ENCODE results near the gene FGGY.
A peak's percentile ranks its signal among the peaks of the same experiment; 100 is the strongest.

Gene FGGY

DNA sequence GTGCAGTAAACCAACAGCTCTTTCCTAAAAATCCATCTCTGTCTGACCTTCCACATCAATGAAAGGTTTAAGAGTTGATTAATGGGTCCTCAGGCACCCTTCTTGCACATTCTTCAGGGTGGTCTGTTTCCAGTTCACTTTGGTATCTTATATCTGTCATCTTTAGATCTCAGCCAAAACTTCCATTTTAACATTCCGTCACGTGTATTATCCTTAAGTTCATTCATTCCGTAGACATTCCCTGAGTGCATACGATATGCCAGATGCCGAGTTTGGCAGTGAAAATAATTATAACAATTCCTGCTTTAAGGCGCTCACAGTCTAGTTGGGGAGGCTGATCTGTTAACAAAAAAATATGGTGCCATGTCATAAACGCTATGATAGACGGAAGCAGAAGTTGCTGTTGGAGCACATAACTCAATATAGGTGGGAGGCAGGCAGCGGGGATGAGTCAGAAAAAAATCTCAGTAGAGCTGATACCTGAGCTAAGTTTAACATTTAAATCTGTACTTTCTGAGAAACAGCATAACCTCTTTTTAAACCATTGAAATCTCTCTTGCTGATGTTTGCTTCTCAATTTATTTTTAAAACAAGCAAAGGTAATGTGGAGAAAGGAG lies 458.3 kb downstream of the FGGY start:
- no peak overlapping the region for H3K4me3 ChIP-seq (replicated peaks; ENCODE audit: low read depth, low read length)
- TF ChIP-seq, protein P1, sequence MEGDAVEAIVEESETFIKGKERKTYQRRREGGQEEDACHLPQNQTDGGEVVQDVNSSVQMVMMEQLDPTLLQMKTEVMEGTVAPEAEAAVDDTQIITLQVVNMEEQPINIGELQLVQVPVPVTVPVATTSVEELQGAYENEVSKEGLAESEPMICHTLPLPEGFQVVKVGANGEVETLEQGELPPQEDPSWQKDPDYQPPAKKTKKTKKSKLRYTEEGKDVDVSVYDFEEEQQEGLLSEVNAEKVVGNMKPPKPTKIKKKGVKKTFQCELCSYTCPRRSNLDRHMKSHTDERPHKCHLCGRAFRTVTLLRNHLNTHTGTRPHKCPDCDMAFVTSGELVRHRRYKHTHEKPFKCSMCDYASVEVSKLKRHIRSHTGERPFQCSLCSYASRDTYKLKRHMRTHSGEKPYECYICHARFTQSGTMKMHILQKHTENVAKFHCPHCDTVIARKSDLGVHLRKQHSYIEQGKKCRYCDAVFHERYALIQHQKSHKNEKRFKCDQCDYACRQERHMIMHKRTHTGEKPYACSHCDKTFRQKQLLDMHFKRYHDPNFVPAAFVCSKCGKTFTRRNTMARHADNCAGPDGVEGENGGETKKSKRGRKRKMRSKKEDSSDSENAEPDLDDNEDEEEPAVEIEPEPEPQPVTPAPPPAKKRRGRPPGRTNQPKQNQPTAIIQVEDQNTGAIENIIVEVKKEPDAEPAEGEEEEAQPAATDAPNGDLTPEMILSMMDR (IDR thresholded peaks at IDR 0.05; ENCODE audit: low read length, missing control alignments): no peak
- no peak for DNase-seq (ENCODE audit: low read depth)

DNA sequence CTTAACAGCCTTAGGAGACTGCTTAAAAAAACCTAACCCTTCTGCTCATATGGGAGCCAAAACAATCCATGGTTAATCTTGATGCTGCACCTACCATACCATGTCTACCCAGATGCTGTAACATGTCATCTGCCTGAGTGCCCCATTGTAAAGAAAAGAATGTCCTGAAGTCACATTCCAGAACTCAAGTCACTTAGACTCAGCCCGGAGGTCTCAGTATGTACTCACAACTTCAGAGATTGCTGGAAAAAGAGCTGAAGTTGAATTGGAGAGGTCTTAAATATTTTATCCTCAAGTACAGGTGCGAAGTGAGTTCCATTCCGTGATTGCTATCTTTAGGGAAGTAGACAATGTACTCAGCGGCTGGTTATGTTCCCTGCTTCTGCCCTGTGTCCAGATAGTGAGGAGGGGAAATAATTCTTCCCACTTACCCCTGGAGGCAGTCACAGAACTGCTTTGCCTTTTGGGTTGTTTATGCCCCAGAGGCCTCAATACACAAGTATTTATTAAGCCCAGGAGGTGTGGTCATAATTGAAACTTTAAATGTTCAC lies 460.4 kb downstream of the FGGY start:
- H3K4me3 ChIP-seq (replicated peaks; ENCODE audit: low read depth, low read length): no peak overlapping the region
- no peak for DNase-seq (ENCODE audit: low read depth)
- TF ChIP-seq, protein P1 (IDR thresholded peaks at IDR 0.05; ENCODE audit: low read length, missing control alignments): no peak

DNA sequence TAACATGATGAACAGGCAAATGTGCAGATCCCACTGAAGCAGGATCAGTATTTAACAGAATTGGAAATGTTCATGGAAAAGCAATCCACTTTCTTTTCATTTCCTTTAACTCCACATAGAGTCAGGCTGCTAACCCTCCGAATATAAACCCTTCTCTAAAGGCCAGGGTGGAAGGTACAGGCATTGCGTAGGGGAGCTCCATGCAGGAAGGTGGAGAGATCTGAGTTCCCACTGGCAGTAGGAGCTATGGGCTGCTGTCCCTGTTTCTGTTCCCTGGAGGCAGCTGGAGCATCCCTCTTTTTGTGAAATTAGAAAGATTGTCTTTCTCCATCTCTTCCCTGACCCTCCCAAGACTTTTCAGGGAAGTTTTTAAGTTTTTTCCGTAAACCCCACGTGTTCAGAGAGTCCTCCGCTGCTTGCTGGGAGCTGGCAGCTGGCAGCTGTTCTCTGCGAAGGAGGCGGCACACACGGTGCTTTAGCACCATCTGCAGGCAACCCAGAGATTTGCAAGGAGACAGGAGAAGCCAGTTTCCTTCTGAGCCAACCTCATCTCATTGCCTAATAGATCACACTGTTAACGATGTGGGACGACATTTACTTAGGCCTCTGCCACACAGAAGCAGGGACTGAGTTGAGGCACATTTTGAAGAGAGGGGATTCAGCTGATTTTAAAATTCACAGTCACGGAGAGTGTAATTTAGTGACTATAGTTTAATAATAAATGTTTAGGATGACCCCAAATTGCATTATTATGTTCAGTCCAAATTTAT lies 462.4 kb downstream of the FGGY start:
- H3K4me3 ChIP-seq (replicated peaks; ENCODE audit: low read depth, low read length): no peak overlapping the region
- DNase-seq (ENCODE audit: low read depth): peak; percentile 92
- TF ChIP-seq, protein P1 (IDR thresholded peaks at IDR 0.05; ENCODE audit: low read length, missing control alignments): peak; percentile 96

DNA sequence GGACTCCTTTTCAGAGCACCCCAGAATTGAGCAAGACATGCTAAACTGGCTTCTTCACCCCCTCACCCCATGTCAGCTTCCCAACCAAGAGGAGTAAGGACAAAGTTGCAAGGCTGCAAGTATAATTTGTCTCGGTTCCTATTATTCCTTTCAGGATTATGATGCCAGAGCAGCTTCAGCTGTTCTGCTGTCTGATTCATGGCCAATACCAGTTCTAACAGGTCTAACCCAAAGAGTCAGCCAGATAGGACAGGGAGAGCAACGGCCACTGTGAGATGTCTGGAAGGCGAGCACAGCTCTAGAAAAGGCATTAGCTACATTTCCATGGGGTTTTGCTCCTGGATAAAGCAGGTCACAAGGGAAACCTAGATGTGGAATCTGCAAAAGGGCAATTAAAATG lies 464.5 kb downstream of the FGGY start:
- TF ChIP-seq, protein P1 (IDR thresholded peaks at IDR 0.05; ENCODE audit: low read length, missing control alignments): no peak
- DNase-seq (ENCODE audit: low read depth): no peak
- no peak overlapping the region for H3K4me3 ChIP-seq (replicated peaks; ENCODE audit: low read depth, low read length)

DNA sequence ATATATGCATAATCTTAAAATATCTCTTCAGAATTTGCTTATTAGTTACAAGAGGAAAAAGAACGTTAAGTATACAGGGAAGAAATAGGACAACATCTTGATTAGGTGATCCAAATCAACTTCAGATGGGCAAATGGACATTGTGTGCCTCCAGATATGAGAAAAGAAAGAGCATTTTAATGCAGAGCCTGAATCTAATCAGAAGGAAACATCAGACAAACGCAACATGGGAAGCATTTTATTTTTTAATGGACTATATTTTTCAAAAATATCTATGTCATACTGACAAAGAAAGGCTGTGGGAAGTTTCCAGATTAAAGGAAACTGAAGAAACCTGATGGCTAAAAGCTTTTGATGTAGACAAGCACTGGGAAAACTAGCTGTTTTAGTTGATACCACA lies 466.5 kb downstream of the FGGY start:
- no peak for DNase-seq (ENCODE audit: low read depth)
- TF ChIP-seq, protein P1 (IDR thresholded peaks at IDR 0.05; ENCODE audit: low read length, missing control alignments): no peak
- no peak overlapping the region for H3K4me3 ChIP-seq (replicated peaks; ENCODE audit: low read depth, low read length)

DNA sequence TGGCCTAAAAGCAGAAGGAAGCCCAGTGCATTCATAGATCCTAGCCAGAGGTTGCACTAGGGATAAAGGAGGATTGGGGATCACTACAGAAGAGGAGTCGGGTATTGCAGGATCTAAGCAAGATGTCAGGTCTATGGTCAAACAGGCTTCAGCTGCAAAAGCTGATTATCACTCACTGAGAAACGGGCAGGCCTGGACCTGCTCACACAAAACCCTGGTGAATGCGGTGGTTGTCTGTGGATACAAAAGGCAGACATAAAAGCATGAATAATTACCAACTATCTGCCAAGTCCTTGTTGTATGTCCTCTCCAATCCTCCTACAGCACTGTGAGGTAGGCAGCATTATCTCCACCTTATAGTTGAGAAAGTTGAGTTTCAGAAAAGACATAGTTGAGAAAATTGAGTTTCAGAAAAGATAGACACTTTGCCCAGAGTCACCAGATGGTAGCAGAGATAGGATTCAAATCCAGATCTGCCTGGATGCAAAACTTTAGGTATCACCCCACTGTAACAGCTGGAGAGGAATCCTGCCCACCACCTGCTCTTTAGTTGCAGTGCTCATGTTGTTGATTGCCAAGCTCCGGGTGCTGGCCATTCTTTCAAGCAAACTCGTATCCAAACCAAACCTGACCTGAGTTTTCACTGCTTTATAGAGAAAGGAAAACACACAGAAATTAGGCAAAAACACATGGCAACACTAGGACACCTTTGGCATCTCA lies 468.3 kb downstream of the FGGY start:
- no peak overlapping the region for H3K4me3 ChIP-seq (replicated peaks; ENCODE audit: low read depth, low read length)
- TF ChIP-seq, protein P1 (IDR thresholded peaks at IDR 0.05; ENCODE audit: low read length, missing control alignments): no peak
- DNase-seq (ENCODE audit: low read depth): no peak
